ENCODE data around the gene ATP2A3. TPM values are rescaled to one million over a fixed set of nuclear protein-coding genes. Genes with fewer than 3 reads are reported as not detected.

Gene ATP2A3
- total RNA-seq, 3 donors from 2014 or later: 2.6 to 15.1 (median 9.8) TPM

DNA sequence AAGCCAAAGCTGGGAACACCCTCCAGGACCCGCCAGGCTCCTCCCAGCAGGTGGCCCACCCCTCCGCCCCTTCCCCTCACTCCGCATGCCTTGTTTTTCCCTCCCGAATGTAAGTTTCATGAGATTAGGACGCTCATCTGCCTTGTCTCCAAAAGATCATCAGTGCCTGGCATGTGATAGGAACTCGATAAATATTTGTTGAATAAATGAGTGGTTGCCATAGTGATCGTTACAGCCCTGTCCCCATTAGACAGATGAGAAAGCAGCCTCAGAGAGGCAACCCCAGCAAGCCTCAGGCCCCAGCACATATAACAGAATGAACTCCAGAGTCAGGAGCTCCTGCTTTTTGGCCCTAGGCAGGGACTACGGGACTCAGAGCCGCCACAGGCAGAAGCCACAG, 76.4 kb downstream of the ATP2A3 start:
- Histone ChIP-seq H3K36me3 (no peaks in the 10 kb centered on the region), H3K27ac (peak overlapping the region; percentile 87 to 92), H3K4me3 (peak overlapping the region in 1 of 3 donors; percentile 36), H3K9me3 (no peaks in the 10 kb centered on the region), H3K4me1 (peaks cover 14 to 27% of the 10 kb centered on the region in 2 donors), H3K27me3 (no peaks in the 10 kb centered on the region)
- no peak for DNase-seq (ENCODE audit: low spot score in 2 of 2)
- intact Hi-C loops (cut with DNase I; ENCODE audit: low total_unique reads): no loop called here
- TF ChIP-seq CTCF (IDR thresholded peaks at IDR 0.05): no peak
- TF ChIP-seq POLR2AphosphoS5 (IDR thresholded peaks at IDR 0.05): no peak
- TF ChIP-seq POLR2A (IDR thresholded peaks at IDR 0.05): no peak

DNA sequence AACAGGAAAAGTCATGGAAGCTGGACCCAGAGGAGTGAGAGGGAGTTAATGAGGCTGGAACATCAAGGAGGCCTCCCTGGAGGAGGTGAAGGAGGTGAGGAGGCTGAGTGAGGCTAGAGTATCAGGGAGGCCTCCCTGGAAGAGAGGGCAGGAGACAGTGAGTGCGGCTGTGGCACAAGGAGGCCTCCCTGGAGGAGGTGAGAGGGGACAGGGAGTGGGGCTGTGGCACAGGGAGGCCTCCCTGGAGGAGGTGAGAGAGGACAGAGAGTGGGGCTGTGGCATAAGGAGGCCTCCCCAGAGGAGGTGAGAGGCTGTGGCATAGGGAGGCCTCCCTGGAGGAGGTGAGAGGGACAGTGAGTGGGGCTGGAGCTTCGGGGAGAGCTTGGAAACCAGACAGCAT, 76.8 kb downstream of the ATP2A3 start:
- Histone ChIP-seq H3K4me1 (peaks cover 14 to 27% of the 10 kb centered on the region in 2 donors), H3K9me3 (no peaks in the 10 kb centered on the region), H3K27ac (peak overlapping the region; percentile 87 to 92), H3K4me3 (no peak overlapping the region), H3K36me3 (no peaks in the 10 kb centered on the region), H3K27me3 (no peaks in the 10 kb centered on the region)
- DNase-seq (ENCODE audit: low spot score in 2 of 2): no peak
- TF ChIP-seq POLR2AphosphoS5 (IDR thresholded peaks at IDR 0.05) (no peak), CTCF (IDR thresholded peaks at IDR 0.05) (no peak), POLR2A (IDR thresholded peaks at IDR 0.05) (no peak)
- intact Hi-C loops (cut with DNase I; ENCODE audit: low total_unique reads): no loop called here

DNA sequence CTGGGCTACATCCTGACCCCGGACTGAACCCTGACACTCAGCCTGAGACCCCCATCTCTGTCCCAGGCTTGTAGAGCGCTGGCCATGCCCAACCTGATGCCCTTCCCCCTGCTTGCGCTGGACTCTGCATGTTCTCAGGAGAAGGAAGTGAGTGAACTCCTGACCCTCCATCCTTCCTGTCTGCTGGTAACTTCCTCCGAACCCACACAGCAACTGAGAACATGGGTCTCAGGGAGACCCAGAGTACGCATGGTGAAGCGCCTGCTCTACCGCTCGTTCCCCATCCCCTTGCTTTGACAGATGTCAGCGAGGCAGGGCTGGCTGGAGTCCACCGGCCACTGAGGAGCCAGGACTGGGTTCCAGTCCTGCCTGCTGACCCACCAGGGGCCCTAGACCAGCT, 77.5 kb downstream of the ATP2A3 start:
- no peaks in the 10 kb centered on the region for H3K27me3 ChIP-seq
- TF ChIP-seq POLR2A (IDR thresholded peaks at IDR 0.05): no peak
- no peak for TF ChIP-seq CTCF (IDR thresholded peaks at IDR 0.05)
- TF ChIP-seq POLR2AphosphoS5 (IDR thresholded peaks at IDR 0.05): no peak
- intact Hi-C loops (cut with DNase I; ENCODE audit: low total_unique reads): no loop called here
- no peak overlapping the region for H3K4me3 ChIP-seq
- DNase-seq (ENCODE audit: low spot score in 2 of 2): no peak
- no peaks in the 10 kb centered on the region for H3K9me3 ChIP-seq
- peaks cover 14 to 23% of the 10 kb centered on the region in 2 donors for H3K4me1 ChIP-seq
- peak overlapping the region; percentile 87 to 92 for H3K27ac ChIP-seq
- no peaks in the 10 kb centered on the region for H3K36me3 ChIP-seq

DNA sequence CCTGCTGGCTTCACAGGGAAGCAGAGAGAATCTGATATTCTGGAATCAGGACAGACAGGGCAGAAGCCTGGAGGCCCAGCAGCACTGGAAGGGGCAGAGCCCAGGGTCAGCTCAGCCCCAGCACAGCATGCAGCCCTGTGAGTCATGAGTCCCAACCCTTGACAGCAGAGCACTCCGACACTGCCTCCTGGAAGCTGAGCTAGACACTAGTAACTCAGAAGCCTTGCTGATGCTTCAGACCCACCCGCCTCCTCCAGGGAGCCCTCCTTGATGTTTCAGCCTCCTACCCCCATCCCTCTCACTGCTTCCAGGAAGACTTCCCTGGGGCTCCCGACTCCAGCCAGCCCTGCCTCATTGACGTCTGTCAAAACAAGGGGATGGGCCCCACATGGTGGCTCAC, 78.3 kb downstream of the ATP2A3 start:
- Histone ChIP-seq H3K27ac (peak overlapping the region in 1 of 2 donors; percentile 17), H3K9me3 (no peaks in the 10 kb centered on the region), H3K4me3 (no peak overlapping the region), H3K27me3 (no peaks in the 10 kb centered on the region), H3K4me1 (peaks cover 14 to 23% of the 10 kb centered on the region in 2 donors), H3K36me3 (no peaks in the 10 kb centered on the region)
- intact Hi-C loops (cut with DNase I; ENCODE audit: low total_unique reads): no loop called here
- TF ChIP-seq CTCF (IDR thresholded peaks at IDR 0.05) (no peak), POLR2AphosphoS5 (IDR thresholded peaks at IDR 0.05) (no peak), POLR2A (IDR thresholded peaks at IDR 0.05) (no peak)
- DNase-seq (ENCODE audit: low spot score in 2 of 2): no peak

DNA sequence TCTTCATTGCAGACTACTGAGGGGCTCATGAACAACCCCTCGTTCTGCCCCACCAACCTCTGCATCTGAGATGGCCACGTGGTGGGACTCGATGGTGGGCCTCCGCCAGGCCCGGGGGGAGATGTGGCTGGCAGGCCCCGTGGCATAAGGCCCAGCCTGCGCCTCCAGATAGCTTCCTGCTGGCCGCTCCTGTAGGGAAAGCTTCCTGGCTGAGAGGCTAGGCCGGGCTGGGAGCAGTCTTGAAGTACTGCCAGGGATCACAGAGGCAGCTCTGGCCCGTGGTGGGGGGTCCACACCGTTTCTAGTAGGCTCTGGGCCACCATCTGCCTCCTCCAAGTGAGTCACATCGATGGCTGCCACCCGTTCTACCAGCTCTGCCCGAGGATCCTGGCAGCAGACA, 79.0 kb downstream of the ATP2A3 start:
- Histone ChIP-seq H3K4me3 (no peak overlapping the region), H3K4me1 (peaks cover 9 to 23% of the 10 kb centered on the region in 2 donors), H3K9me3 (no peaks in the 10 kb centered on the region), H3K27ac (peak overlapping the region in 1 of 2 donors; percentile 17), H3K36me3 (no peaks in the 10 kb centered on the region), H3K27me3 (no peaks in the 10 kb centered on the region)
- no peak for TF ChIP-seq CTCF (IDR thresholded peaks at IDR 0.05)
- no peak for TF ChIP-seq POLR2AphosphoS5 (IDR thresholded peaks at IDR 0.05)
- no peak for TF ChIP-seq POLR2A (IDR thresholded peaks at IDR 0.05)
- intact Hi-C loops (cut with DNase I; ENCODE audit: low total_unique reads): no loop called here
- DNase-seq (ENCODE audit: low spot score in 2 of 2): no peak

Measured in breast epithelium (tissue), 4 donors.